GM19324 (cell line): ENCODE measurements around the gene CDK13.
"Not testable (repeated sequence)": the region's sequence is repeated elsewhere in the genome, so short reads cannot be mapped to it uniquely, and the experiment has no call there.

Experiments
- ATAC-seq: cut with Tn5 transposase; IDR thresholded peaks from one replicate; pipeline ENCODE4 v1.9.1; 2021; ENCODE audit warnings: mild to moderate bottlenecking, moderate library complexity; ENCODE audit not compliant: unreplicated experiment, low FRiP score

CDK13 gene

DNA sequence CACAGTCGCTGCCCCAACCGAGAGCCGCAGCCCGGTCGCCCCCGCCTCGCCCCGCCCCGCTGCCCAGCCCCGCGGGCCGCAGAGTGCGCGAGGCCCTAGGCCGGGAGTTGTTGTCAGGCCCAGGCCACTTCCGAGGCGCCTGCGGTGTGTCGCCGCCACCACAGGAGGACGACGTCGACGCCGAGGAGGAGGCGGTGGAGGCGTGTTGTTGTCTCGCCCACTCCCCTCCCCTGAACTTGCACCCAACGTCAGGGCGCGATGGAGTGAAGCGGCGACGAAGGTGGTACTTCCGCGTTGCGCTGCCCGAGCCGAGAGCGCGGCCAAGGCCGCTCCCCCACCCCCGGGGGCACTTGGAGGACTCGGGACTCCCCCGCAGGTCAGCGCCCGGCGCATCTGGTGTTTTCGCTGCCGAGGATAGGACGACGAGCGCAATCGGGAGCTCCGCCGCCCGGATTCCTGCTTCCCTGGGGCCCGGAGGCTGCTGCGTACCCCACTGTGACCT is at the start of gene CDK13:
Gene CDK13, plus strand, starts transcription at position 286 of the 502 bp plus-strand sequence. CDS start 386 bp downstream, outside the sequence.
- peak; percentile 42 for ATAC-seq

DNA sequence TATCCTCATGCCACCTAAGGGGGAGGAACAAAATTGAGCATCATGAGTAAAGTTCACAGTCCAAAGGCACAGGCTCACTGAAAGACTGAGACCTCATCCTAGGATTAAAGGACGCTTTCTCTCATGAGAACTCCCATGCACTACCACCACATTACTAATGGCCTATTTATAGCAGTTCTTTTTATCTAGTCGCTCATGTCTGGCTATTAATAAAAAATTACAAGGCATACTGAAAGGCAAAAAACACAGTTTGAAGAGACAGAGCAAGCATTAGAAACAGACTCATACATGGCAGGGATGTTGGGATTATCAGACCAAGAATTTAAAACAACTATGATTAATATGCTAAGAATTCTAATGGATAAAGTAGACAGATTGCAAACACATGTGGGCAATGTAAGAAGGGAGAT is 46.0 kb upstream of the CDK13 start:
- no peak for ATAC-seq

DNA sequence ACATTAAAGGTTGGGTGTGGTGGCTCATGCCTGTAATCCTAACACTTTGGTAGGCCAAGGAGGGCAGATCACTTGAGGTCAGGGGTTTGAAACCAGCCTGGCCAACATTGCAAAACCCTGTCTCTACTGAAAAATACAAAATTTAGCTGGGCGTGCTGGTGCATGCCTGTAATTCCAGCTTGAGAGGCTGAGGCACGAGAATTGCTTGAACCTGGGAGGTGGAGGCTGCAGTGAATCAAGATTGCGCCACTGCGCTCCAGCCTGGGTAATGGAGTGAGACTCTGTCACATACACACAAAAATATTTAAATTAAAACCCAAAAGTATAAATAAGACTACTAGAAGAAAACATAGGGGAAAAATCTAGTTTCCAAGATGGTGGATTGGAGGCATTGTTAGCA is 41.9 kb upstream of the CDK13 start:
- no peak for ATAC-seq

DNA sequence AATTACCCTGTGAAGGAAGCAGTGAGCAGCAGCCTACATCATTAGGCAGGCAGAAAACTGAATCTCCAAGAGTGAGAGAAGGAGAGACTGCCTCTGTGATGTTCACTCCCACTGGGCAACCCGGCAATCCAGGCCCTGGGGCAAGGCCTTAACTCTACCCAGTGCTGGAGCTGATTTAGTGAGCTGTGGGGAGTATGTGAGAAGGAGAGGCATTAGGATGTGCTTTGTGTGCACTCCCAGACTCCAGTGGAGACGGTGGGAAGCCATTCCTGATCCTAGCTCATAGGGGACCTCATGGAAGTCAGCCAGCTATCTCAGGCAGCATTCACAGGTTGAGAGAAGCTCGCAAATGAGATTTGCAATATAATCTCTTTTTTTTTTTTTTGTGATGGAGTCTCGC is 41.1 kb upstream of the CDK13 start:
- no peak for ATAC-seq

DNA sequence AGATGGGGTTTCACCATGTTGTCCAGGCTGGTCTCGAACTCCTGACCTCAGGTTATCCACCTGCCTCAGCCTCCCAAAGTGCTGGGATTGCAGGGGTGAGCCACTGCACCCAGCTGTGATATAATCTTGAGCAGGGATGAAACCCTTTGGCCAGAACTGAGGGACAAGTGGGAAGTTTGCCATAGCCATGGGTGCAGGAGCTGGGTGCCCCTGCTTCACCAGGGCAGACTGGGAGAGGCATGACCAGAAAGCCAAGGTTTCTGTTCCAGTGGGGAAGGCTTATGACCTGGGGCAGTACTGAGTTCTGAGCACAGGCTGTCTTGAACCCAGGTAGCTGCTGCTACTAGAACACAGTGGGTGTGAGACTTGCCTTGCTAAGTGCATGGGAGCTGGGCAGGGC is 40.5 kb upstream of the CDK13 start:
- no peak for ATAC-seq

DNA sequence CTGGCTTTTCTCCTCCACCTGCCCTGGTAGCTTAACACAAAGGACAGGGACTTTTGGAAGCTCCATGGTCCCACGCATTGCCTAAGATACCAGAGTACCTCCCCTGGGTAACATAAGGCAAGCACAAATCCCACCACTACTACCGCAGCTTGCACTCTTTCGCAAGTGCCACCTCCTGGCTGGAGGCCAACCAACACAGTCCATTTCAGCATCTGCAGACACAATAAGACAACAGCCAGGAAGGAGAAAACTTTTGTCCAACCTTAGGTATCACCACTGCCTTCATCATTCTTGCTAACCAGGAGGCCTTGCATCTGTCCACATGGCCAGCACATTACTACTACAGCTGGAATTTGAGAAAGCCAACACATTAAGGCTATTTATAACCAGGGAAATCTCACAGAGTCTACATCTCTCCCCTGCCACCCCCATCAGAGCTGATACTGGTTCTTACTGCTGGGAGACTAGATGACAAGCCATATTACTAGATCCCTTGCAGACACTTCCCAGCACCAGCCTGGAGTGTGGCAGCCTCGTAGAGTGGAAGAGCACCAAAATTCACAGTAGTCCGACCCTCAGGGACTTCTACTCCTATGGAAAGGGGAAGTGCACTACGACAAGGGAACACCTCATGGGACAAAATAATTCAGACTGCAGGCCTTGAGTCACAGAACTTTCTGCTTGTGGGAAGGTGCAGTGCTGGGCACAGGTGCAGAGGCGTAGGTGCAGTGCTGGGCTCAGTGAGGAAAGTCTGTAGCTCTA is 39.8 kb upstream of the CDK13 start:
- no peak for ATAC-seq

DNA sequence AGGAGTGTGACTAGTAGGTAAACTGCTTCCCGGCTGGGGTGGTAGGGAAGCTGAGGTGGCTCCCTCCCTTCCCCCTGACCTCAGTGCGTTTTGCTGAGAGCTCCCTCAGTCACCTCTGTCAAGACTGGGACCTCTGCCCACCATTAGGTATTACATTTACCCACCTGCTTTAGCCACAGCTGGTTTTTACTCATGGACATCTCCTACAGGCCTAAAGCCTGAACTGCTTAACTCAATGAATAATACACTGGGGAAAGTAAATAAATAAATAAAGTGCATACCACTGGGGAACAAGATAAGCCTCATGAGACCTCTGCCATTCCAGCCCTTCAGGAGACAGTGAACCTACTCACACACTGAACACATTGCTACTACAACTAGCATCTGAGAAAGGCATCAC is 38.9 kb upstream of the CDK13 start:
- no peak for ATAC-seq

DNA sequence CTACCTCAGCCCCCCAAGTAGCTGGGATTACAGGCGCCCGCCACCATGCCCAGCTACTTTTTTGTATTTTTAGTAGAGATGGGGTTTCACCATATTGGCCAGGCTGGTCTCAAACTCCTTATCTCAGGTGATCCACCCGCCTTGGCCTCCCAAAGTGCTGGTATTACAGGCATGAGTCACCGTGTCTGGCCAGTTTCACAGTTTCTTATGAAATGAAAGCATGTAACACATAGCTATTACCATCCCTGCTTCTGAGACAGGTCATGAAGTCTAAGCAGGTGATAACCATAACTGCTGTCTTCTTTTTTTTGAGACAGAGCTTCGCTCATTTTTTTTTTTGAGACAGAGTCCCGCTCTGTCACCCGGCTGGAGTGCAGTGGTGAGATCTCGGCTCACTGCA is 34.2 kb upstream of the CDK13 start:
- not testable (repeated sequence) for ATAC-seq

DNA sequence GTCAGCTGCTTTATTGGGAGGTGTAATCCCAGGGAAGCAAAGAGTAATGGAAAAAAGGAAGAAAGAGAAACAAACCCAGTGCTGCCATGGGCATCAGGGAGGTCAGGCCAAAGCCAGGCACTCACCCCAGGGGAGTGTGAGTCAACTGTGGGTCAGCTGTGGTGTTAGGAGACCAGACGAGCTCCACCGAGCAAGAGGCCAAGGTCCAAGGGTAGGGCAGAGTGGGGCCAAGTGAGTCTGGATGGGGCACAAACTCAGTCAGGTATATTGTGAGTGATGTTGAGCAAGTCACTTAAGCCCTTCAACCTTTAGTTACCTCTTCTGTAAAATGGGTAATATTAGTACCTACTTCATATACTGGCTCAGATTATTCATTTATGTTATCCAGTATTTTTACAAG is 30.4 kb upstream of the CDK13 start:
- no peak for ATAC-seq

DNA sequence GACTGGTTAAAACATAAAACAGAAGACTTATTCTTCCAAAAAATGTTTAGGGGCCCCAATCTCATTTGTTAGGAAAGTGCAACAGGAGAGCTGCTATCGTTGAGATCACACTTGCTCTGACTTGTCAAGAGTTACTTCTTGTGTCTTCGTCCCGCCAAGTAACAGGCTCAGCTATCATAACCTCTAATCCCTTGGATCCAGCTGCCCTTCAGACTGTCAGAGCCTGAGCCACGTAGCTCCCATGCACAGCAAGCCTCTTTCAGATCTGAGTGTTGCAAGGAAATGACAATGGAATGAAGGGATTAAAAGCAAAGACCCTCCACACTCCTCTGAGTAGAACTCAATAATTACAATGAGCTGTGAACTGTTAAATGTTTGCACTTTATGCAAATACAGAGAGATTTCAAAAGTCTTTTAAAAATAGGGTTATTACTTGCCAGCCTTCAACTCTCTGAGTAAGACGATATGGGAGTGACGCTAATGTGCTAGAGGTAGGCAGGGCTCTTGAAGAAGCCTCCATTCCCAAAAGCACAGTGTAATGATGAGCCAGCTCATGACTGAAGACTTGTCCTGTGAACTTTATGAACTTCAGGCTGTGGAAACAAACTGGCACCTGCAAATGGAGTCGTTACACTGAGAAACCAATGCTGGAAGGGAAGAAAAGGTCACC is 28.4 kb upstream of the CDK13 start:
- ATAC-seq, result no peak

DNA sequence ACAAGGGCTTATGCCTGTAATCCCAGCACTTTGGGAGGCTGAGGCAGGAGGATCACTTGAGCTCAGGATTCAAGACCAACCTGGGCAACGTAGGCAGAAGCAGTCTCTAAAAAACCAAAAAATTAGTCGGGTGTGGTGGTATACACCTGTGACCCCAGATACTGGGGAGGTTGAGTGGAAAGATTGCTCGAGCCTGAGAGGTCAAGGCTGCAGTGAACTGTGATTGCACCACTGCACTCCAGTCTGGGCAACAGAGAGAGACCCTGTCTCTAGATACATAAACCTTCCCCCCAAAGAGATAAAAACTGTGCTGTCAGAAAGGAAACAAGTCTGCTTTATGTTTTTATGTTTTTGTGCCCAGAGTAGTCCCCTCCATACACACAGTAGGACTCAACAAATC is 27.5 kb upstream of the CDK13 start:
- no peak for ATAC-seq

DNA sequence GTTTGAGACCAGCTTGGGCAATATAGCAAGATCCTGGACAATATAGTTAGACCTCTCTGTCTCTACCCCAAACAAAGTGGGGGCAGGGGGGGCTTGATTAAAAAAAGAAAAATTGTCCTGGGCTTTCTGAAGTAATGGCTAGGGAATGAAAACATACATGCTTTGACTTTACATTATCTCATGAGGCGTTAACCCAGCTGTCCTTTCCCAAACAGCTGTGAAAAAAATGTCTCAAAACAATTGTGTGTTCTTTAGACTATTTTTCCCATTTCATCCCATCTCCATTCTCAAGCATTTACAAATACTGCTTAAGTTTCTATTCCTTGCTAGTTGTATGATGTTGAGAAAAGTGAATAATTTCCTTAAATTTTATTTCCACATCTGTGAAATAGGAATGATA is 27.0 kb upstream of the CDK13 start:
- ATAC-seq, result no peak

DNA sequence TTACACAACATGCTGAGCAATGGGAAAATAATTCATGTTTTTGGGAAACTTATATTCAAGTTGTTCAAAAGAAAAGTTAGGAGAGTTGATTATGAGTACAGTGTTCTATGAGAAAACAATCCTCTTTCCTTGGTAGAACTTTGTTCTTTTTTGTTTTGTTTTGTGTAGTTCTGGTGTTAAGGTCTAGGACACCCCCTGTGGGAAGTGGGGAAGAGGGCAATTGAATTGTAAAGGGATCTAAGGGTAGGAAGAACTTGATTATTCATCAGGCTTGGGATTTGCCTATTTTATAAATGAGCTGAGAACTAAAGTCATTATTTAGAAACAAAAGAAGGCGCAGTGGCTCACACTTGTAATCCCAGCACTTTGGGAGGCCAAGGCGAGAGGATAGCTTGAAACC is 25.9 kb upstream of the CDK13 start:
- ATAC-seq, result no peak

DNA sequence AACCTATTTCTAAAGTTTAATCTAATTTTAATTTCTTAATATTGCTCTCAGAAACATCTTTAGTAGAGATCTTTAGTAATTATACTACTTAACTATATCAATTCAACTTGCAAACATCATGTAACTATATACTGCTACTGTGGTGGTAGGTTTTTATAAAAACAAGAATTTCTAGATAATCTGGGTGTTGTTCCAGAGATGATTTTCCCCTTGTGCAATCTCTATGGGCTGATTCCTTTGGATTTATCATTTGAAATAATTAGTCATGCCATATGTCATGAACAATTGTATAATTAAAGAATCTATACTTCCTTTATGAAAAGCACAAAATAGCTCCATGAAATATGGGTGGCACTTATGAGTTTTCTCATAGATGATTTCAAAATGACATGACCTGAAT is 23.9 kb upstream of the CDK13 start:
- ATAC-seq, result no peak

DNA sequence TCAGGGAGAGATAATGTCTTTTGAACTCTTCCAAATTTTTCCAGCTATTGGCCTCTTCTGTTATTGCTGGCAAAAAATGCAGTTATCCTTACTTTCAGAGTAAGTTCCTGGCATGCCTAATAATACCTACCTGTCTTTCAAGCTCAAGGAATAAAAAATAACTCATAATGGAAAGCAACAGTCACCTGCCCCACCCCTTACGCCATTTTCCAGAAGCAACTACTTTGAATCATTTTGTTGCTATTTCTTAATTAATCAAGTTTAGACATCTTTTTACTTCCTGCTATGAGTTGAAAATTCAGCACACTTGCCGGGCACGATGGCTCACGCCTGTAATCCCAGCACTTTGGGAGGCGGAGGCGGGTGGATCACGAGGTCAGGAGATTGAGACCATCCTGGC is 23.0 kb upstream of the CDK13 start:
- no peak for ATAC-seq

DNA sequence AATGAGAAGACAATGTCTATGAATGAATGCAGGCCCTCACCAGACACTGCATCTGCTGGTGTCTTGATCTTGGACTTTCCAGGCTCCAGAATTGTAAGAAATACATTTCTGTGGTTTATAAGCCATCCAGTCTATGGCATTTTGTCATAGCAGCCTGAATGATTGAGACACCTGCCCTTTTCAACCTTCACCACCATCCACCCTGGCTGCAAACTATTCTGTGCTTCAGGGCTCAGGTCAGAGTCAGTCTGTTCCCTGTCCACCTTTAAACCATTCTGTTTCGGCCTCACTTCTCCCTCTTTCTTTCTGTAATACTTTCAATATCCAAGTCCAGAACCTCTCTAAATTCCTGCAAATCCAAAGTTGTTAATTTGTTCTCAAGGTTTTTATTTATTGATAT is 15.9 kb upstream of the CDK13 start:
- no peak for ATAC-seq

DNA sequence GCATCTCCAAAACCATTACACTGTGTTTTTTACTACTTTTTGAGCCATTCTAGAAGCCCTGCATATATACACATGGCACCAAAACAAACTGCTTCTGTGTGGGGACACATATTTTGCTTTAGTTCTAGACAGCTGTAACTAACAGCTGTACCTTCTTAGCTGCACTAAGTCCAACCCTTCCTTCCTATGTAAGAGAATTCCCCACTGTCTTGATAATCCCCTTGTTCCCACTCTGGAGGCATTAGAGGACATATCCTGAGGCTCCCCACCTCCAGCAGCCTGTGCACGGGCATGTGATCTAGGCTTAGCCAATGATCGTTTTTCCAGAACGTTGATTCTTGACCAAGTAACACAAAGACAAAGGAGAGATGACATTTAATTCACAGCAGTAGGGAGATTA is 13.3 kb upstream of the CDK13 start:
- ATAC-seq, result no peak

DNA sequence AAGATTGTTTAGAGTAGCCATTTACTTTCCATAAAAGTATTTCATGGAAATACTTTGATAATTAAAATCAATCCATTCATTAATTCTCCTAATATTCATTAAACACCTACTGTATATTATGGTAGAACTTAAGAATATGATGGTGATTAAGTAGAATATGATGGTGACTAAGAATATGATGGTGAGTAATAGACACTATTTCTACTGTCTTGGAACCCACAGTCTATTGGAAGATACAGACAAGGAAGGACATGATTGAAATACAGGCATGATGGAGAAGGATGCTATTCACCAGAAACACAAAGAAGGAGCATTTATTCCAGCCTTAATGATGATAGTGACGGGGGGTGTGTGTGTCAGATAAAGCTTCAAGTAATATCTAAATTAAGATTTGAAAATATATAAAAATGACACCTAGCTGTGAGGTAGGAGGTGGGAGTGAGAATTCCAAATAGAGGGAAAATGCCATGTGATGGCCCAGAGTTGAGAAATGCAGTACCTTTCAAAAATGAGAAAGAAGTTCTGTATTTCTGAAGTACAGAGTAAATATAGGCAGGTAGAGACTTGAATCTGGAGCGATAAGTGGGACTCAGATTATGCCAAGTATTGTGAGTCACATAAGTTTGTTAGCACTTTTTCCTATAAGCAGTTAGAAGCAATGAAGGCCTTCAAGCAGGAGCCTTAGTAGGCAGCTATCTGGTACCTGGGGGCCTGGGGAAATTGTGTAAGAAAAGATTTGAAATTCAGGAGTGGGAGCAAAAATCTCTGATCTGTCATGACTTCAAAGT is 12.5 kb upstream of the CDK13 start:
- ATAC-seq, result no peak

DNA sequence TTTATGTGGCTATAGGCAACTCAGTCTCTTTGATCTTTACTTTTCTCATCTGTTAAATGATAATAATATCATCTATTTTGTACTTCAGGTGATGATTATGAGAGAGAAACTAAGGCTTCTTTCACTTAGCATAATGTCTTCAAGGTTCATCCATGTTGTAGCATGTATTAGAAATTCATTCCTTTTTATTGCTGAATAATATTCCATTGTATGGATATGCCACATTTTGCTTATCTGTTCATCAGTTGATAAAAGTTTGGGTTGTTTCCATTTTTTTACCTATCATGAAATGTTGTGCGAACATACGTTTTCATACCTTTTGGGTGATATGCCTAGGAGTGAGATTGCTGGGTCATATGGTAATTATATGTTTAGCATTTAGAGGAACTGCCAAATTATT is 7.2 kb upstream of the CDK13 start:
- no peak for ATAC-seq

DNA sequence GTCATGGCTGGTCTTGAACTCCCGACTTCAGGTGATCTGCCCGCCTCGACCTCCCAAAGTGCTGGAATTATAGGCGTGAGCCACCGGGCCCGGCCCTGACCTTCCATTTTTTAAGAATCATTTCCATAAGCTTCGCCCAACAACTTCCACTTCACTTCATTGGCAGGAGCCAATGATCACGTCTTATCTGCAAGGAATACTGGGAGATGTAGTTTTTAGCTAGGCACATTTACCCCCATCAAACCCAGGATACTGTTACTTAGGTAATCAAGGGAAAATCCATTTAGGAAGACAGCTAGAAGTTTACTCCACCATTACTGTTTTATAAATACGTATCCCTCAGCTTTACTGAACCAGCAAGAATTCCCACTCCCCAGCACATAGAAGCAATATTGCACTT is 3.4 kb upstream of the CDK13 start:
- no peak for ATAC-seq

DNA sequence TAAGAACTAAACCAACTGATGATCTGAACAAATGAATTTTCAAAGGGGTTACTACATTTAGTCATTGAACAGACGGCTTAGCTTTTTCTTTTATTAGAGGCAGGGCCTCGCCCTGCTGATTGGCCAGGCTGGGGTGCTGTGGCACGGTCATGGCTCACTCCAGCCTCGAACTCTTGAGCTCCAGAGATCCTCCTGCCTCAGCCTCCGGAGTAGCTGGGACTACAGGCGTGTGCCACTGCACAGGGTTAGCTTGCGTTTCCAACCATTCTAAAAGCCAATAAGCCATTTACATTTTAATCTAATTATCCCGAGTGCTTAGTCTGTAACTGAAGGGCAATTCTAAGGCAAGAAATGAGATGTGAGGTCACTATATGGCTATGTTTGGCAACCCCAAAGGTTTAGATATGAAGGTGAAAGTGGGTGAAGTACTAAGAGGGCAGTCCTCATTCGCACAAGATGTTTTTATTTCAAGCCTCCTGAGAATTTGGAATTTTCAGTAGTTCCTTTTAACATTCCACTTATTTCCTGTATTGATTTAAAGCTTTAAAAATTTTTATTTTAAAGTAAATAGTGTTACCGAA is 1.6 kb upstream of the CDK13 start:
- no peak for ATAC-seq
